ENCODE results near the gene LGI1.

- no peak for TF ChIP-seq GABPA (IDR thresholded peaks at IDR 0.05; ENCODE audit: borderline replicate concordance, insufficient read depth, low read length)
- TF ChIP-seq RAD21 (IDR thresholded peaks at IDR 0.05 in 1 of 2, conservative IDR thresholded peaks at IDR 0.05 in 1 of 2; ENCODE audit: low read depth in 2 of 2, low read length in 2 of 2) = no peak
- no peak for TF ChIP-seq CTCF (IDR thresholded peaks at IDR 0.05; ENCODE audit: control extremely low read depth in 1 of 3, insufficient read depth in 1 of 3, low read depth in 1 of 3, low read length in 3 of 3)
- no peak for TF ChIP-seq SP1 (IDR thresholded peaks at IDR 0.05; ENCODE audit: low read depth, low read length)
- no peak for TF ChIP-seq USF2 (IDR thresholded peaks at IDR 0.05; ENCODE audit: low read length)
- no peak for TF ChIP-seq ATF2 (IDR thresholded peaks at IDR 0.05; ENCODE audit: low read length)
- TF ChIP-seq BRCA1 (IDR thresholded peaks at IDR 0.05; ENCODE audit: low read depth, low read length) = no peak
- no peak for TF ChIP-seq POLR2AphosphoS5 (IDR thresholded peaks at IDR 0.05; ENCODE audit: low read depth, low read length)
- TF ChIP-seq EZH2 (IDR thresholded peaks at IDR 0.05; ENCODE audit: low read depth, low read length, severe bottlenecking) = no peak
- TF ChIP-seq, protein P1, sequence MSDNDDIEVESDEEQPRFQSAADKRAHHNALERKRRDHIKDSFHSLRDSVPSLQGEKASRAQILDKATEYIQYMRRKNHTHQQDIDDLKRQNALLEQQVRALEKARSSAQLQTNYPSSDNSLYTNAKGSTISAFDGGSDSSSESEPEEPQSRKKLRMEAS (IDR thresholded peaks at IDR 0.05) = no peak
These were observed 31.7 kb upstream of the LGI1 start for GRCh38 chr10:93726024-93726423.
